Activated naive CD8-positive, alpha-beta T cell treated with anti-CD3 and anti-CD28 coated beads, Interleukin-2, amount 50 U/mL, for 16 hours (primary cell): ENCODE results near the gene MED1.
A peak's percentile ranks its signal among the peaks of the same experiment; 100 is the strongest.
"Not testable (repeated sequence)": the region's sequence is repeated elsewhere in the genome, so short reads cannot be mapped to it uniquely, and the experiment has no call there.

Experiments used
- DNase-seq: peaks from one replicate; pipeline ENCODE4 v3.0.0-alpha.2; 2020; ENCODE audit warnings: low read depth, low spot score

The MED1 gene, protein sequence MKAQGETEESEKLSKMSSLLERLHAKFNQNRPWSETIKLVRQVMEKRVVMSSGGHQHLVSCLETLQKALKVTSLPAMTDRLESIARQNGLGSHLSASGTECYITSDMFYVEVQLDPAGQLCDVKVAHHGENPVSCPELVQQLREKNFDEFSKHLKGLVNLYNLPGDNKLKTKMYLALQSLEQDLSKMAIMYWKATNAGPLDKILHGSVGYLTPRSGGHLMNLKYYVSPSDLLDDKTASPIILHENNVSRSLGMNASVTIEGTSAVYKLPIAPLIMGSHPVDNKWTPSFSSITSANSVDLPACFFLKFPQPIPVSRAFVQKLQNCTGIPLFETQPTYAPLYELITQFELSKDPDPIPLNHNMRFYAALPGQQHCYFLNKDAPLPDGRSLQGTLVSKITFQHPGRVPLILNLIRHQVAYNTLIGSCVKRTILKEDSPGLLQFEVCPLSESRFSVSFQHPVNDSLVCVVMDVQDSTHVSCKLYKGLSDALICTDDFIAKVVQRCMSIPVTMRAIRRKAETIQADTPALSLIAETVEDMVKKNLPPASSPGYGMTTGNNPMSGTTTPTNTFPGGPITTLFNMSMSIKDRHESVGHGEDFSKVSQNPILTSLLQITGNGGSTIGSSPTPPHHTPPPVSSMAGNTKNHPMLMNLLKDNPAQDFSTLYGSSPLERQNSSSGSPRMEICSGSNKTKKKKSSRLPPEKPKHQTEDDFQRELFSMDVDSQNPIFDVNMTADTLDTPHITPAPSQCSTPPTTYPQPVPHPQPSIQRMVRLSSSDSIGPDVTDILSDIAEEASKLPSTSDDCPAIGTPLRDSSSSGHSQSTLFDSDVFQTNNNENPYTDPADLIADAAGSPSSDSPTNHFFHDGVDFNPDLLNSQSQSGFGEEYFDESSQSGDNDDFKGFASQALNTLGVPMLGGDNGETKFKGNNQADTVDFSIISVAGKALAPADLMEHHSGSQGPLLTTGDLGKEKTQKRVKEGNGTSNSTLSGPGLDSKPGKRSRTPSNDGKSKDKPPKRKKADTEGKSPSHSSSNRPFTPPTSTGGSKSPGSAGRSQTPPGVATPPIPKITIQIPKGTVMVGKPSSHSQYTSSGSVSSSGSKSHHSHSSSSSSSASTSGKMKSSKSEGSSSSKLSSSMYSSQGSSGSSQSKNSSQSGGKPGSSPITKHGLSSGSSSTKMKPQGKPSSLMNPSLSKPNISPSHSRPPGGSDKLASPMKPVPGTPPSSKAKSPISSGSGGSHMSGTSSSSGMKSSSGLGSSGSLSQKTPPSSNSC (N-terminal part only)

DNA sequence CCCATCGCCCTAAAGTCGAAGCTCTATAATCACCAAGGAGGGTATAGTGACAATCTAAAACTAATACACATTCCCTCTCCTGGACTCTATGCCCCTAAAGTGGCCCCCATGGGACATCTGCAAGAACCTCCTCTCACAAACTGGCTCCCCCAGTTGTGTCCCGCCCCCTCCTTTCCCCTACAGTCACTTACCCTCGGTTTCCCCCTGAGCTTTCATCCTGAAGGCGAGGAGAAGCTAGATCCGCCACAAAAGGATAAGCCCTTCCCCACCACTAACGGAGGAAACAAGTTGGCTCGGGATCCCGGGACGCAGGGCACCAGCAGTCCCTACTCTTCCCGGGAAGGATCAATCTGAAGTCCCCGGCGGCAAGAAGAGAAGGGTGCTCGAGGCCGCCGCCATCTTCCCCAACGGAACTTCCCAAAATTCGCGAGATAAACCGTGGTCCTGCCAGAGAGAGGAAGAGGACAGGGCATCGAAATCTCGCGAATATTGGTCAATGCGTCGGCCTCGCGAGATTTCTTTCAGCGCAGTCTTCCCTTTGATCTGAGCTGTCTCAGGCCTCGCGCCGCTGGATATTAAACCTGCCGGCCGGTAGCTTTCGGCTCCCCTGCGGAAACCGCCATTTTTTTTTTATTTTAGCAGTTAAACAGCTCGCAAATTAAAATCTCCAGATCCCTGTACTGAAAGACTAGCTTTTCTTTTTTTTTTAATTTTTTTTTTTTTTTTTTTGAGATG, at the start of gene MED1:
MED1 (minus strand) TSS at position 417 of the 735 bp plus-strand sequence; CDS start at position 216, 201 bp downstream.
- DNase-seq, result peak; percentile 79

DNA sequence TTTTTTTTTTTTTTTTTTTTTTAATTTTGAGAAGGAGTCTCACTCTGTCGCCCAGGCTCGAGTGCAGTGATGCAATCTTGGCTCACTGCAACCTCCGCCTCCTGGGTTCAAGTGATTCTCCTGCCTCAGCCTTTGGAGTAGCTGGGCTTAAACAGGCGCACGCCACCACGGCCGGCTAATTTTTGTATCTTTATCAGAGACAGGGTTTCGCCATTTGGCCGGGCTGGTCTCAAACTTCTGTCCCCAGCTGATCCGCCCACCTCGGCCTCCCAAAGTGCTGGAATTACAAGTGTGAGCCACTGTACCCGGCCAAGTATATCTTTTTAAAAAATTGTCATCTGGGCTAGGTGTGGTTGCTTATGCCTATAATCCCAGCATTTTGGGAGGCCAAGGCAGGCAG, 45.9 kb upstream of the MED1 start:
- not testable (repeated sequence) for DNase-seq

DNA sequence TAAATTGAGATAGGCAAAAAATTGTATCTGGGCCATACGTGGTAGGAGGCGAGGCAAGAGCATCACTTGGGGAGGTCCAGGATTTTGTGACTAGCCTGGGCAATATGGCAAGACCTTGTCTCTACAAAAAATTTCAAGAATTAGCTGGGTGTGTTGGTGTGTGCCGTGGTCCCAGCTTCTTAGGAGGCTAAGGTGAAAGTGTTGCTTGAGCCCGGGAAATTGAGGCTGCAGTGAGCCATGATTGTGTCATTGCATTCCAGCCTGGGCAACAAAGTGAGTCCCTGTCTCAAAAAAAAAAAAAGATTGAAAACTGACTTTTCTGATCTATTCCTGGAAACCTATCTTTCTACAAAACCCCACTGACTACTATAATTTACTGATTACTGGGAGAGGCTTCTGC, 36.9 kb upstream of the MED1 start:
- no peak for DNase-seq

DNA sequence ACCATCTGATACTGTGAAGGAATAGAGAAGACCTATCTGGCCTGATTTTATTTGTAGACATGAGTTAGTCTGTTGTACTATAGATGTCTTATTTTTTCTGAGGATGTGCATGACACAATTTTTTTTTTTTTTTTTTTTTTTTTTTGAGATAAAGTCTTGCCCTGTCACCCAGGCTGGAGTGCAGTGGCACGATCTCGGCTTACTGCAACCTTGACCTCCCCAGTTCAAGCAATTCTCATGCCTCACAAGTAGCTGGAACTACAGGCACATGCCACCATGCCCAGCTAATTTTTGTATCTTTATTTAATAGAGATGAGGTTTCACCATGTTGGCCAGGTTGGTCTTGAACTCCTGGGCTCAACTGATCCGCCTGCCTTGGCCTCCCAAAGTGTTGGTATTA, 36.4 kb upstream of the MED1 start:
- not testable (repeated sequence) for DNase-seq

DNA sequence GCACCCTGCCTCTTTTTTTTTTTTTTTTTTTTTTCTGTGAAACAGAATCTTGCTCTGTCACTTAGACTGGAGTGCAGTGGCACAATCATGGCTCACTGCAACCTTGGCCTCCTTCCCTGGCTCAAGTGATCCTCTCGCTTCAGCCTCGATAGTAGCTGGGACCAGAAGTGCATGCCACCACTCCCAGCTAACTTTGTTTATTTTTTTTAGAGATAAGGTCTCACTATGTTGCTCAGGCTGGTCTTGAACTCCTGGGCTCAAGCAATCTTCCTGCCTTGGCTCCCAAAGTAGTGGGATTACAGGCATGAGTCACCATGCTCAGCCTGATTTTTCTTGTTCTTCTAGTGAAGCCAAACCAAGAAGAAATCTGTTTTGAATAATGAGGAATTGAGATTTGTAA, 35.2 kb upstream of the MED1 start:
- no peak for DNase-seq

DNA sequence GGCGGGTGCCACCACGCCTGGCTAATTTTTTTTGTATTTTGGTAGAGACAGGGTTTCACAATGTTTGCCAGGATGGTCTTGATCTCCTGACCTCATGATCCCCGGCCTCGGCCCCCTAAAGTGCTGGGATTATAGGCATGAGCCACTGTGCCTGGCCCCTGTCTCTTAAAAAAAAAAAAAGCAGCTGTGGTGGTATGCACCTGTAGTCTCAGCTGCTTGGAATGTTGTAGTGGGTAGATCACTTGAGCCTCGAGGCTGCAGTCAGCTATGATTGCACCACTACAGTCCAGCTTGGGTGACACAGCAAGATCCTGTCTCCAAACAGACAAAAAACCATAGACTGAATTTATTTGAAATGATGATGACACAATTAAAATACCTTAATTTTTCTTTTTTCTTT, 34.5 kb upstream of the MED1 start:
- DNase-seq, result no peak

DNA sequence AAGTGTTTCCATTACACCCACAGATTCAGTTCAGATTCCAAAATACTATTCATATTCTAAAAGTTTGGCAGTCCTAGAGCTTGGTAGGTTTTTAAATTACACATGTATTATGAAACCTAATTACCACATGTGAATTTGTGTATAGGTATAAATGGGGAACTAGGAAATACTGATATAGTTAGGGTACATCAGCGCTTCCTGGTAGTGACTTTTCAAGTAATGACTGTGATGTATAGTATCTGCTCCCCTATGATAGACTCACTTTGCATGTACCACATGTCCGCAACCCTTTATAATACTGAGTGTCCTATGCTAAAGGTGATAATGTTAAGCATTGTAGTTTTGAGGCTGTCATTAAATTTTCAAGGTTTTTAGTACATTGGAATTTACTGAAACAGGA, 33.1 kb upstream of the MED1 start:
- no peak for DNase-seq

DNA sequence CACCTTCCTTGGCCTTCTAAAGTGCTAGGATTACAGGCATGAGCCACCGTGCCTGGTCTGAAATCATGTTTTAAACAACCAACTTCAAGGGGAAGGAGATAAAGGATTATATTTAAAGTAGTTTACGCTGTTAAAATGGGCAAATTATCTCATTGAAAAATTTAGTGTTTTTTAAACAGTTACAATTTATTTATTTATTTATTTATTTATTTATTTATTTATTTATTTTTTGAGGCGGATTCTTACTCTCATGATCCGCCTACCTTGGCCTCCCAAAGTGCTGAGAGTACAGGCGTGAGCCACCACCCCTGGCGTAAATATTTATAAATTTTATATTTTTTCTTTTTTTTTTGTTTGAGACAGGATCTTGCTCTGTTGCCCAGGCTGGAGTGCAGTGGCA, 32.4 kb upstream of the MED1 start:
- no peak for DNase-seq

DNA sequence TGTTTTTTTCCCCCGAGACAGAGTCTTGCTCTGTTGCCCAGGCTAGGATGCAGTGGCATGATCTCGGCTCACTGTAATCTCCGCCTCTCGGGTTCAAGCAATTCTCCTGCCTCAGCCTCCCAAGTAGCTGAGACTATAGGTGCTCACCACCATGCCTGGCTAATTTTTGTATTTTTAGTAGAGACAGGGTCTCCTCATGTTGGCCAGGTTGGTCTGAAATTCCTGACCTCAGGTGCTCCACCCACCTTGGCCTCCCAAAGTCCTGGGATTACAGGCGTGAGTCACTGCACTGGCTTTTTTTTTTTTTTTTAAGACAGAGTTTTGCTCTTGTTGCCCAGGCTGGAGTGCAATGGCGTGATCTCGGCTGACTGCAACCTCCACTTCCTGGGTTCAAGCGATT, 28.6 kb upstream of the MED1 start:
- not testable (repeated sequence) for DNase-seq

DNA sequence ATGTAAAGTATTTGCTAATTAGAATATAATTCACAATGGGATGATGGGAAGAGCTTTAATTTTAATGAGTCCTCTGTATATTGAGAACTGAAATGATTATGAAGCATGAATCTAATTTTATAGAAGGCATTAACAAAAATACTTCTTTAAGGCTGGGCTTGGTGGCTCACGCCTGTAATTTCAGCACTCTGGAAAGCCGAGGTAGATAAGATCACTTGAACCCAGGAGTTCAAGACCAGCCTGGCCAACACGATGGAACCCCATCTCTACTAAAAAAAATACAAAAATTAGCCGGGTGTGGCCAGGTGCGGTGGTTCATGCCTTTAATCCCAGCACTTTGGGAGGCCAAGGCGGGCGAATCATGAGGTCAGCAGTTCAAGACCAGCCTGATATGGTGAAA, 22.2 kb upstream of the MED1 start:
- DNase-seq, result no peak

DNA sequence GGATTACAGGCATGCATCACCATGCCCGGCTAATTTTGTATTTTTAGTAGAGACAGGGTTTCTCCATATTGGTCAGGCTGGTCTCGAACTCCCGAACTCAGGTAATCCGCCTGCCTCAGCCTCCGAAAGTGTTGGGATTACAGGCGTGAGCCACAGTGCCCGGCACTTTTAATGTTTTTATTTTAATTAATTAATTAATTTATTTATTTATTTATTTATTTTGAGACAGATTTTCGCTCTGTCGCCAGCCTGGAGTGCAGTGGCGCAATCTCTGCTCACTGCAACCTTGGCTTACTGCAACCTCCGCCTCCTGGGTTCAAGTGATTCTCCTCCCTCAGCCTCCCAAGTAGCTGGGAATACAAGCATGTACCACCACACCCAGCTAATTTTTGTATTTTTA, 17.5 kb upstream of the MED1 start:
- not testable (repeated sequence) for DNase-seq

DNA sequence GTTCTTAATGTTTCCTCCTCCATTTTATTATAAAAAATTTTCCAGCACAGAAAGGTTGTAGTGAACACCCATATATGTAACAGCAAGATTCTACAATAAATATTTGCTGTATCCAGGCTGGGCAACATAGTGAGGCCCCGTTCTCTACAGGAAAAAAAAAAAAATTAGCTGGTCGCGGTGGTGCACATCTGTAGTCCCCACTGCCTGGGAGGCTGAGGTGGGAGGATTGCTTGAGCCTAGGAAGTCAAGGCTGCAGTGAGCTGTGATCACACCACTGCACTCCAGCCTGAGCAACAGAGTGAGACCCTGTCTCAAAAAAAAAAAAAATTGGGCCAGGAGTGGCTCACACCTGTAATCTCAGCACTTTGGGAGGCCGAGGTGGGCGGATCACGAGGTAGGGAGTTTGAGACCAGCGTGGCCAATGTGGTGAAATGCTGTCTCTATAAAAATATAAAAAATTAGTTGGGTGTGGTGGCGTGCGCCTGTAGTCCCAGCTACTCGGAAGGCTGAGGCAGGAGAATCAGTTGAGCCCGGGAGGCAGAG, 13.6 kb upstream of the MED1 start:
- not testable (repeated sequence) for DNase-seq

DNA sequence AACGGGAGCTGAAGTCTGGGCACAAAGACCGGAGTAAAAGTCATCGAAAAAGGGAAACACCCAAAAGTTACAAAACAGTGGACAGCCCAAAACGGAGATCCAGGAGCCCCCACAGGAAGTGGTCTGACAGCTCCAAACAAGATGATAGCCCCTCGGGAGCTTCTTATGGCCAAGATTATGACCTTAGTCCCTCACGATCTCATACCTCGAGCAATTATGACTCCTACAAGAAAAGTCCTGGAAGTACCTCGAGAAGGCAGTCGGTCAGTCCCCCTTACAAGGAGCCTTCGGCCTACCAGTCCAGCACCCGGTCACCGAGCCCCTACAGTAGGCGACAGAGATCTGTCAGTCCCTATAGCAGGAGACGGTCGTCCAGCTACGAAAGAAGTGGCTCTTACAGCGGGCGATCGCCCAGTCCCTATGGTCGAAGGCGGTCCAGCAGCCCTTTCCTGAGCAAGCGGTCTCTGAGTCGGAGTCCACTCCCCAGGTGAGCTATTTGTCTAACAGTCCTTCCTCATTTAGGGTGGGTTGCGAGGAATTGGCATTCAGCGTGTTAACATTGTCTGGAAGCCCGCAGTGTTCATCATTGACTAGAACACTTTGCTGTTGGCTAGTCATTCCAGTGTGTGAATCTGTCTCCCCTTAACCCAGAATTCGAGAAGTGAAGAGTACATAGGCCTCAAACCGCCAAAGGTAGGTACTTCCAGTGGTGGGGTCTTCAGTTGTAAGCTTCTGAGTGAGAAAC, 11.7 kb upstream of the MED1 start:
- no peak for DNase-seq

DNA sequence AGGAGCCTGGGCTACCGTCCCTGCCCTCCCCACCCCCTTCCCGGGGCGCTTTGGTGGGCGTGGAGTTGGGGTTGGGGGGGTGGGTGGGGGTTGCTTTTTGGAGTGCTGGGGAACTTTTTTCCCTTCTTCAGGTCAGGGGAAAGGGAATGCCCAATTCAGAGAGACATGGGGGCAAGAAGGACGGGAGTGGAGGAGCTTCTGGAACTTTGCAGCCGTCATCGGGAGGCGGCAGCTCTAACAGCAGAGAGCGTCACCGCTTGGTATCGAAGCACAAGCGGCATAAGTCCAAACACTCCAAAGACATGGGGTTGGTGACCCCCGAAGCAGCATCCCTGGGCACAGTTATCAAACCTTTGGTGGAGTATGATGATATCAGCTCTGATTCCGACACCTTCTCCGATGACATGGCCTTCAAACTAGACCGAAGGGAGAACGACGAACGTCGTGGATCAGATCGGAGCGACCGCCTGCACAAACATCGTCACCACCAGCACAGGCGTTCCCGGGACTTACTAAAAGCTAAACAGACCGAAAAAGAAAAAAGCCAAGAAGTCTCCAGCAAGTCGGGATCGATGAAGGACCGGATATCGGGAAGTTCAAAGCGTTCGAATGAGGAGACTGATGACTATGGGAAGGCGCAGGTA, 11.0 kb upstream of the MED1 start:
- DNase-seq, result no peak

DNA sequence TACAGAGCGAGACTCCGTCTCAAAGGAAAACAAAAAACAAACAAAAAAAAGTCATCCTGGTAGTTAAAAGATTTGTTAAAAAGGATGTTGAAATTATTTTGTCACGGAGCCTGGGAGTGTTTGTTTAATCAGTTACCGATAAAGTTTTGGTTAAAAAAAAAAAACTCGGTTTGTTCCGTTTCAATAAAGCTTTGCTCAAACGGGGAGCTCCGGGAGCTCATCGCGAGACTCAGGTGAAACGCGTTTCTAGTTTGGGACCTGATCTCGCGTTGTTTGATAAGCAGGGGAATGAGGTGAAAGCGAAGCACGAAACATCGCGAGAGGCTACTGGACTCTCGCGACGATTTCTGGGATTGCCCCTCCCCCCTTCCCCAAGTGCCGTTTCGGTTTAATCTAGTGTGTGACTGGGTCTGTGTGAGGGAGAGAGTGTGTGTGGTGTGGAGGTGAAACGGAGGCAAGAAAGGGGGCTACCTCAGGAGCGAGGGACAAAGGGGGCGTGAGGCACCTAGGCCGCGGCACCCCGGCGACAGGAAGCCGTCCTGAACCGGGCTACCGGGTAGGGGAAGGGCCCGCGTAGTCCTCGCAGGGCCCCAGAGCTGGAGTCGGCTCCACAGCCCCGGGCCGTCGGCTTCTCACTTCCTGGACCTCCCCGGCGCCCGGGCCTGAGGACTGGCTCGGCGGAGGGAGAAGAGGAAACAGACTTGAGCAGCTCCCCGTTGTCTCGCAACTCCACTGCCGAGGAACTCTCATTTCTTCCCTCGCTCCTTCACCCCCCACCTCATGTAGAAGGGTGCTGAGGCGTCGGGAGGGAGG, 10.3 kb upstream of the MED1 start, which contains the start of gene CDK12:
CDK12 (plus strand) TSS at position 374 of the 813 bp plus-strand sequence. CDS start 586 bp downstream, outside the sequence.
- DNase-seq, result peak; percentile 91

DNA sequence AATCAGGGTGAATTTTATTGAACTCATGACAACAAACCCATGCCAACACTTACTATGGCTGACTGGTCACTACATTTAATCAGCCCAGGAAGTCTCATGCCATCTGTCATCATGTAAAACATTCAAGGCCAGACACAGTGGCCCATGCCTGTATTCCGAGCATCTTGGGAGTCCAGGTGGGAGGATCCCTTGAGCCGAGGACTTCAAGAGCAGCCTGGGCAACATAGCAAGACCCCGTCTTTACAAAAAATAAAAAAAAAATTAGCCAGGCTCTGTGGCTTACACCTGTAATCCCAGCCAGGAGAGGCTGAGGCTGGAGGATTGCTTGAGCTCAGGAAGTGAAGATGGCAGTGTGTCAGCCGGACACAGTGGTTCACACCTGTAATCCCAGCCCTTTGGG, 4.9 kb upstream of the MED1 start:
- no peak for DNase-seq

DNA sequence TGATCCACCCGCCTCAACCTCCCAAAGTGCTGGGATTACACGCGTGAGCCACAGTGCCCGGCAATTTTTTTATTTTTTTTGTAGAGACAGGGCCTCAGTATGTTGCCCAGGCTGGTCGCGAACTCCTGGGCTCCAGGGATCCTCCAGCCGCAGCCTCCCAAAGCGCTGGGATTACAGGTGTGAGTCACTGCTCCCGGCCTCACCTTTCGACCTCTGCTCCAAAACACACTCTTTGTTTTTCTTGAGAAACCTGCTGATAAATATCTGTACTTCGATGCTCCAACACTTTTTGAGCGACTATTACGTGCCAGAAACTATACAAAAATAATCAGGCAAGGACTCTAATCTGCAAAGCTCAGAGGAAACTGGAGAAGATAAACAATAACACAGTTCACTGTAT, 1.0 kb downstream of the MED1 start:
- DNase-seq, result no peak

DNA sequence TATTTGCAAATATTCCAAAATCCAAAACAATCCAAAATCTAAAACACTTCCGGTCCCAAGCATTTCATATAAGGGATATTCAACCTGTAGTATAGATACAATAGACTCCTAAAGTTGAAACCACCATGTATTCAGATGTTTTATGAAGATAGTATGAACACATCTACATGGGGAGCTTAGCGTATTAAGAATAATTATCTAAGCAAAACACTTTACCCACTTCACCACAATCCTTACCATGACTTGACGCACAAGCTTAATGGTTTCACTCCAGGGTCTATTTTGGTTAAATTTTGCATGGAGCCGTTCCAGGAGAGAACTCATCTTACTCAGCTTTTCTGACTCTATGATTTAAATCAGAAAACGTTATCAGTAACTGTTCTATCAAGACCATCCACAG, 3.5 kb downstream of the MED1 start:
- DNase-seq, result no peak

DNA sequence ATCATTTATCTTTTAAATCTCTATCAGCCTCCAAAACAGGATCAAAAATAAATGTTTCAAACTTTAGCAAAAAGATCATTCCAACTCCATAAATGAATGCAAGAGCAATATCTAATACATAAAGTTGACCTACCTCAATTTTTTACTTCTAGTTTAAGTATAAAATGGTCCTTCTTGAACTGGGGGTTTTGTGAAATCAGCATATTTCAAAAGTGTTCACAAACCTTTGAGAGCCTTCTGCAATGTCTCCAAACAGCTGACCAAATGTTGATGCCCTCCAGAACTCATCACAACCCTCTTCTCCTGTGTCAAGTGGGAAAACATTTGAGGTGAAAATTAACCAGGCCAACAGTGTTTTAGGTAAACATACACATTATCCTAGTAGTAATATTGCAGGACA, 7.7 kb downstream of the MED1 start:
- DNase-seq, result no peak
